ENCODE data around the gene GLRX.

GLRX gene

GRCh38 chr5:95799191-95799835 lies 23.2 kb downstream of the GLRX start:
- no peak for DNase-seq (ENCODE audit: low spot score)
- Histone ChIP-seq H3K27me3 (ENCODE audit: insufficient read depth, poor library complexity, severe bottlenecking) (no peaks in the 10 kb centered on the region), H3K9me3 (ENCODE audit: severe bottlenecking) (no peaks in the 10 kb centered on the region), H3K4me3 (ENCODE audit: severe bottlenecking) (no peak overlapping the region), H3K36me3 (ENCODE audit: low read depth) (no peaks in the 10 kb centered on the region), H3K4me1 (ENCODE audit: insufficient read depth, poor library complexity, severe bottlenecking) (no peaks in the 10 kb centered on the region), H3K27ac (ENCODE audit: poor library complexity, severe bottlenecking) (no peak overlapping the region)
- no peak for TF ChIP-seq CTCF (IDR thresholded peaks at IDR 0.05; ENCODE audit: poor library complexity, severe bottlenecking)
- no peak for ATAC-seq (ENCODE audit: low read depth)

- ATAC-seq (ENCODE audit: low read depth): no peak
- H3K27ac ChIP-seq (ENCODE audit: poor library complexity, severe bottlenecking): no peak overlapping the region
- no peak for TF ChIP-seq CTCF (IDR thresholded peaks at IDR 0.05; ENCODE audit: poor library complexity, severe bottlenecking)
- H3K9me3 ChIP-seq (ENCODE audit: severe bottlenecking): no peaks in the 10 kb centered on the region
- no peaks in the 10 kb centered on the region for H3K27me3 ChIP-seq (ENCODE audit: insufficient read depth, poor library complexity, severe bottlenecking)
- no peak overlapping the region for H3K4me3 ChIP-seq (ENCODE audit: severe bottlenecking)
- H3K4me1 ChIP-seq (ENCODE audit: insufficient read depth, poor library complexity, severe bottlenecking): no peaks in the 10 kb centered on the region
- DNase-seq (ENCODE audit: low spot score): no peak
- H3K36me3 ChIP-seq (ENCODE audit: low read depth): no peaks in the 10 kb centered on the region
Measured at GRCh38 chr5:95798545-95798944, 24.0 kb downstream of the GLRX start.

GRCh38 chr5:95798048-95798447 lies 24.5 kb downstream of the GLRX start:
- Histone ChIP-seq H3K36me3 (ENCODE audit: low read depth) (no peaks in the 10 kb centered on the region), H3K4me3 (ENCODE audit: severe bottlenecking) (no peak overlapping the region), H3K27ac (ENCODE audit: poor library complexity, severe bottlenecking) (no peak overlapping the region), H3K4me1 (ENCODE audit: insufficient read depth, poor library complexity, severe bottlenecking) (no peaks in the 10 kb centered on the region), H3K27me3 (ENCODE audit: insufficient read depth, poor library complexity, severe bottlenecking) (no peaks in the 10 kb centered on the region), H3K9me3 (ENCODE audit: severe bottlenecking) (no peaks in the 10 kb centered on the region)
- ATAC-seq (ENCODE audit: low read depth): no peak
- TF ChIP-seq CTCF (IDR thresholded peaks at IDR 0.05; ENCODE audit: poor library complexity, severe bottlenecking): no peak
- DNase-seq (ENCODE audit: low spot score): no peak

GRCh38 chr5:95797301-95797700 lies 25.2 kb downstream of the GLRX start:
- ATAC-seq (ENCODE audit: low read depth): no peak
- Histone ChIP-seq H3K27ac (ENCODE audit: poor library complexity, severe bottlenecking) (no peak overlapping the region), H3K27me3 (ENCODE audit: insufficient read depth, poor library complexity, severe bottlenecking) (no peaks in the 10 kb centered on the region), H3K4me3 (ENCODE audit: severe bottlenecking) (no peak overlapping the region), H3K9me3 (ENCODE audit: severe bottlenecking) (no peaks in the 10 kb centered on the region), H3K4me1 (ENCODE audit: insufficient read depth, poor library complexity, severe bottlenecking) (no peaks in the 10 kb centered on the region), H3K36me3 (ENCODE audit: low read depth) (no peaks in the 10 kb centered on the region)
- TF ChIP-seq CTCF (IDR thresholded peaks at IDR 0.05; ENCODE audit: poor library complexity, severe bottlenecking): no peak
- no peak for DNase-seq (ENCODE audit: low spot score)

GRCh38 chr5:95794070-95794516 lies 28.4 kb downstream of the GLRX start:
- no peaks in the 10 kb centered on the region for H3K36me3 ChIP-seq (ENCODE audit: low read depth)
- no peak overlapping the region for H3K27ac ChIP-seq (ENCODE audit: poor library complexity, severe bottlenecking)
- no peak for TF ChIP-seq CTCF (IDR thresholded peaks at IDR 0.05; ENCODE audit: poor library complexity, severe bottlenecking)
- H3K9me3 ChIP-seq (ENCODE audit: severe bottlenecking): no peaks in the 10 kb centered on the region
- ATAC-seq (ENCODE audit: low read depth): no peak; the same call in 2 of the 3 replicates
- H3K4me3 ChIP-seq (ENCODE audit: severe bottlenecking): no peak overlapping the region
- H3K27me3 ChIP-seq (ENCODE audit: insufficient read depth, poor library complexity, severe bottlenecking): no peaks in the 10 kb centered on the region
- DNase-seq (ENCODE audit: low spot score): no peak
- no peaks in the 10 kb centered on the region for H3K4me1 ChIP-seq (ENCODE audit: insufficient read depth, poor library complexity, severe bottlenecking)
